ENCODE results near the gene ROBO1. TPM values are rescaled to one million over a fixed set of nuclear protein-coding genes. Genes with fewer than 3 reads are reported as not detected.

The ROBO1 gene
- total and polyA plus RNA-seq, 3 experiments from 2014 or later: 0.54 to 0.59 (median 0.55) TPM

GRCh38 chr3:79018265-79018664 lies 749.5 kb downstream of the ROBO1 start:
- Histone ChIP-seq H3K9me3 (ENCODE audit: low read length) (no peaks in the 10 kb centered on the region), H3K36me3 (ENCODE audit: insufficient read depth, low read length) (no peaks in the 10 kb centered on the region), H3K27ac (ENCODE audit: low read depth, low read length) (no peak overlapping the region), H3K4me1 (ENCODE audit: insufficient read depth, low read length) (no peaks in the 10 kb centered on the region), H3K27me3 (ENCODE audit: insufficient read depth, low read length, poor library complexity, severe bottlenecking) (no peaks in the 10 kb centered on the region), H3K4me3 (ENCODE audit: low read length) (no peak overlapping the region)
- CTCF ChIA-PET: no interaction called here
- DNase-seq: no peak
- Mint-ChIP-seq H3K9me3 (peaks cover 4 to 27% (median 18%) of the 10 kb centered on the region in 5 donors), H3K27me3 (peaks cover 6% of the 10 kb centered on the region in 2 donors), H3K4me1 (peaks cover 0 to 5% (median 2%) of the 10 kb centered on the region in 3 donors), H3K27ac (no peak overlapping the region), H3K4me3 (no peak overlapping the region), H3K36me3 (peaks cover 0 to 1% (median 0%) of the 10 kb centered on the region in 3 donors)
- POLR2A ChIA-PET: no interaction called here

- Mint-ChIP-seq H3K36me3 (peaks cover 0 to 1% (median 0%) of the 10 kb centered on the region in 3 donors), H3K9me3 (peaks cover under 1 to 16% (median 15%) of the 10 kb centered on the region in 5 donors), H3K4me1 (peaks cover 0 to 5% (median 2%) of the 10 kb centered on the region in 3 donors), H3K27ac (no peak overlapping the region), H3K27me3 (peaks cover 4 to 6% of the 10 kb centered on the region in 2 donors), H3K4me3 (no peak overlapping the region)
- POLR2A ChIA-PET: no interaction called here
- CTCF ChIA-PET: no interaction called here
- Histone ChIP-seq H3K9me3 (ENCODE audit: low read length) (no peaks in the 10 kb centered on the region), H3K36me3 (ENCODE audit: insufficient read depth, low read length) (no peaks in the 10 kb centered on the region), H3K27me3 (ENCODE audit: insufficient read depth, low read length, poor library complexity, severe bottlenecking) (no peaks in the 10 kb centered on the region), H3K4me3 (ENCODE audit: low read length) (no peak overlapping the region), H3K27ac (ENCODE audit: low read depth, low read length) (no peak overlapping the region), H3K4me1 (ENCODE audit: insufficient read depth, low read length) (no peaks in the 10 kb centered on the region)
- no peak for DNase-seq
These were observed 751.0 kb downstream of the ROBO1 start for GRCh38 chr3:79016587-79017376.

- POLR2A ChIA-PET: no interaction called here
These were observed 751.9 kb downstream of the ROBO1 start for GRCh38 chr3:79015854-79016253.

GRCh38 chr3:79012946-79013362 lies 754.8 kb downstream of the ROBO1 start:
- Mint-ChIP-seq H3K4me1 (no peaks in the 10 kb centered on the region), H3K36me3 (no peaks in the 10 kb centered on the region)

More at GRCh38 chr3:79015854-79016253, 751.9 kb downstream of the ROBO1 start:
- no peak overlapping the region for H3K4me3 ChIP-seq (ENCODE audit: low read length)
- no peaks in the 10 kb centered on the region for H3K36me3 ChIP-seq (ENCODE audit: insufficient read depth, low read length)
- no peaks in the 10 kb centered on the region for H3K9me3 ChIP-seq (ENCODE audit: low read length)
- H3K27ac Mint-ChIP-seq: no peak overlapping the region
- no peak overlapping the region for H3K27ac ChIP-seq (ENCODE audit: low read depth, low read length)
- no peaks in the 10 kb centered on the region for H3K27me3 ChIP-seq (ENCODE audit: insufficient read depth, low read length, poor library complexity, severe bottlenecking)
- peaks cover 0 to 13% (median 10%) of the 10 kb centered on the region in 5 donors for H3K9me3 Mint-ChIP-seq
- DNase-seq: no peak
- CTCF ChIA-PET: no interaction called here
- H3K4me1 ChIP-seq (ENCODE audit: insufficient read depth, low read length): no peaks in the 10 kb centered on the region
- no peak overlapping the region for H3K4me3 Mint-ChIP-seq
- H3K4me1 Mint-ChIP-seq: peaks cover 0 to 5% (median 2%) of the 10 kb centered on the region in 3 donors
- peaks cover 0 to 1% (median 0%) of the 10 kb centered on the region in 3 donors for H3K36me3 Mint-ChIP-seq
- peaks cover 3 to 6% of the 10 kb centered on the region in 2 donors for H3K27me3 Mint-ChIP-seq

GRCh38 chr3:79012530-79012913 lies 755.3 kb downstream of the ROBO1 start:
- Histone ChIP-seq H3K4me1 (ENCODE audit: insufficient read depth, low read length) (no peaks in the 10 kb centered on the region), H3K27me3 (ENCODE audit: insufficient read depth, low read length, poor library complexity, severe bottlenecking) (no peaks in the 10 kb centered on the region), H3K36me3 (ENCODE audit: insufficient read depth, low read length) (no peaks in the 10 kb centered on the region), H3K9me3 (ENCODE audit: low read length) (no peaks in the 10 kb centered on the region), H3K4me3 (ENCODE audit: low read length) (no peak overlapping the region), H3K27ac (ENCODE audit: low read depth, low read length) (no peak overlapping the region)
- Mint-ChIP-seq H3K4me3 (no peak overlapping the region), H3K4me1 (no peaks in the 10 kb centered on the region), H3K27me3 (no peaks in the 10 kb centered on the region), H3K9me3 (peaks cover 0 to 10% (median 7%) of the 10 kb centered on the region in 5 donors), H3K36me3 (no peaks in the 10 kb centered on the region), H3K27ac (no peak overlapping the region)
- POLR2A ChIA-PET: no interaction called here
- DNase-seq: no peak
- CTCF ChIA-PET: no interaction called here

More at GRCh38 chr3:79012946-79013362, 754.8 kb downstream of the ROBO1 start:
- DNase-seq: no peak
- H3K27ac Mint-ChIP-seq: no peak overlapping the region
- ChIA-PET CTCF (no interaction called here), POLR2A (no interaction called here)
- H3K4me3 Mint-ChIP-seq: no peak overlapping the region
- H3K9me3 ChIP-seq (ENCODE audit: low read length): no peaks in the 10 kb centered on the region
- no peaks in the 10 kb centered on the region for H3K27me3 ChIP-seq (ENCODE audit: insufficient read depth, low read length, poor library complexity, severe bottlenecking)
- peaks cover 0 to 10% (median 6%) of the 10 kb centered on the region in 5 donors for H3K9me3 Mint-ChIP-seq
- no peak overlapping the region for H3K4me3 ChIP-seq (ENCODE audit: low read length)
- no peak overlapping the region for H3K27ac ChIP-seq (ENCODE audit: low read depth, low read length)
- H3K27me3 Mint-ChIP-seq: no peaks in the 10 kb centered on the region
- no peaks in the 10 kb centered on the region for H3K4me1 ChIP-seq (ENCODE audit: insufficient read depth, low read length)
- H3K36me3 ChIP-seq (ENCODE audit: insufficient read depth, low read length): no peaks in the 10 kb centered on the region

GRCh38 chr3:79011821-79012529 lies 755.8 kb downstream of the ROBO1 start:
- peaks cover 0 to 10% (median 7%) of the 10 kb centered on the region in 5 donors for H3K9me3 Mint-ChIP-seq
- no peaks in the 10 kb centered on the region for H3K4me1 ChIP-seq (ENCODE audit: insufficient read depth, low read length)
- no peaks in the 10 kb centered on the region for H3K4me1 Mint-ChIP-seq
- H3K27me3 Mint-ChIP-seq: no peaks in the 10 kb centered on the region
- H3K36me3 Mint-ChIP-seq: no peaks in the 10 kb centered on the region
- no peaks in the 10 kb centered on the region for H3K27me3 ChIP-seq (ENCODE audit: insufficient read depth, low read length, poor library complexity, severe bottlenecking)
- no peaks in the 10 kb centered on the region for H3K36me3 ChIP-seq (ENCODE audit: insufficient read depth, low read length)
- no peak overlapping the region for H3K4me3 Mint-ChIP-seq
- CTCF ChIA-PET: no interaction called here
- DNase-seq: no peak
- no peaks in the 10 kb centered on the region for H3K9me3 ChIP-seq (ENCODE audit: low read length)
- POLR2A ChIA-PET: no interaction called here
- H3K27ac ChIP-seq (ENCODE audit: low read depth, low read length): no peak overlapping the region
- no peak overlapping the region for H3K4me3 ChIP-seq (ENCODE audit: low read length)
- H3K27ac Mint-ChIP-seq: no peak overlapping the region

- H3K27ac ChIP-seq (ENCODE audit: low read depth, low read length): no peak overlapping the region
- no peak for DNase-seq
- no peaks in the 10 kb centered on the region for H3K4me1 ChIP-seq (ENCODE audit: insufficient read depth, low read length)
- H3K27ac Mint-ChIP-seq: no peak overlapping the region
- H3K9me3 Mint-ChIP-seq: peaks cover 0 to 10% (median 4%) of the 10 kb centered on the region in 5 donors
- no peaks in the 10 kb centered on the region for H3K27me3 ChIP-seq (ENCODE audit: insufficient read depth, low read length, poor library complexity, severe bottlenecking)
- H3K36me3 Mint-ChIP-seq: no peaks in the 10 kb centered on the region
- ChIA-PET POLR2A (no interaction called here), CTCF (no interaction called here)
- no peaks in the 10 kb centered on the region for H3K27me3 Mint-ChIP-seq
- H3K4me3 ChIP-seq (ENCODE audit: low read length): no peak overlapping the region
- no peaks in the 10 kb centered on the region for H3K9me3 ChIP-seq (ENCODE audit: low read length)
- H3K4me1 Mint-ChIP-seq: no peaks in the 10 kb centered on the region
- H3K4me3 Mint-ChIP-seq: no peak overlapping the region
- H3K36me3 ChIP-seq (ENCODE audit: insufficient read depth, low read length): no peaks in the 10 kb centered on the region
These were observed 757.9 kb downstream of the ROBO1 start for GRCh38 chr3:79009861-79010260.

GRCh38 chr3:79006077-79006476 lies 761.7 kb downstream of the ROBO1 start:
- H3K27ac Mint-ChIP-seq: no peak overlapping the region
- ChIA-PET CTCF (no interaction called here), POLR2A (interaction anchor here (0.6 kb wide), 1 partner anchor 1524 kb away, joined by 4 read pairs; no protein-coding TSS in a partner anchor)
- no peaks in the 10 kb centered on the region for H3K4me1 ChIP-seq (ENCODE audit: insufficient read depth, low read length)
- H3K4me3 Mint-ChIP-seq: no peak overlapping the region
- no peaks in the 10 kb centered on the region for H3K27me3 Mint-ChIP-seq
- H3K9me3 ChIP-seq (ENCODE audit: low read length): no peaks in the 10 kb centered on the region
- H3K9me3 Mint-ChIP-seq: peaks cover 0 to 8% (median 5%) of the 10 kb centered on the region in 5 donors
- no peak for DNase-seq
- H3K36me3 Mint-ChIP-seq: no peaks in the 10 kb centered on the region
- H3K27me3 ChIP-seq (ENCODE audit: insufficient read depth, low read length, poor library complexity, severe bottlenecking): no peaks in the 10 kb centered on the region
- no peaks in the 10 kb centered on the region for H3K36me3 ChIP-seq (ENCODE audit: insufficient read depth, low read length)
- no peak overlapping the region for H3K27ac ChIP-seq (ENCODE audit: low read depth, low read length)
- no peak overlapping the region for H3K4me3 ChIP-seq (ENCODE audit: low read length)
- H3K4me1 Mint-ChIP-seq: no peaks in the 10 kb centered on the region
